ENCODE data around the gene SLC6A17.

GRCh38 chr1:110216844-110217444, 66.7 kb downstream of the SLC6A17 start:
- TF ChIP-seq, protein P1, sequence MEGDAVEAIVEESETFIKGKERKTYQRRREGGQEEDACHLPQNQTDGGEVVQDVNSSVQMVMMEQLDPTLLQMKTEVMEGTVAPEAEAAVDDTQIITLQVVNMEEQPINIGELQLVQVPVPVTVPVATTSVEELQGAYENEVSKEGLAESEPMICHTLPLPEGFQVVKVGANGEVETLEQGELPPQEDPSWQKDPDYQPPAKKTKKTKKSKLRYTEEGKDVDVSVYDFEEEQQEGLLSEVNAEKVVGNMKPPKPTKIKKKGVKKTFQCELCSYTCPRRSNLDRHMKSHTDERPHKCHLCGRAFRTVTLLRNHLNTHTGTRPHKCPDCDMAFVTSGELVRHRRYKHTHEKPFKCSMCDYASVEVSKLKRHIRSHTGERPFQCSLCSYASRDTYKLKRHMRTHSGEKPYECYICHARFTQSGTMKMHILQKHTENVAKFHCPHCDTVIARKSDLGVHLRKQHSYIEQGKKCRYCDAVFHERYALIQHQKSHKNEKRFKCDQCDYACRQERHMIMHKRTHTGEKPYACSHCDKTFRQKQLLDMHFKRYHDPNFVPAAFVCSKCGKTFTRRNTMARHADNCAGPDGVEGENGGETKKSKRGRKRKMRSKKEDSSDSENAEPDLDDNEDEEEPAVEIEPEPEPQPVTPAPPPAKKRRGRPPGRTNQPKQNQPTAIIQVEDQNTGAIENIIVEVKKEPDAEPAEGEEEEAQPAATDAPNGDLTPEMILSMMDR (conservative IDR thresholded peaks at IDR 0.05; ENCODE audit: low read depth in 2 of 2), result no peak
- TF ChIP-seq EZH2 (IDR thresholded peaks at IDR 0.05; ENCODE audit: low read depth, unreplicated experiment), result no peak
- TF ChIP-seq ZNF114 (CRISPR knock-in tag; IDR thresholded peaks at IDR 0.05), result no peak

Measured in GM23338 (cell line).